T follicular helper cell (primary cell): ENCODE measurements around the gene BIN2.
A peak's percentile ranks its signal among the peaks of the same experiment; 100 is the strongest.
"Not testable (repeated sequence)": the region's sequence is repeated elsewhere in the genome, so short reads cannot be mapped to it uniquely, and the experiment has no call there.

Experiments used
- DNase-seq: peaks from one replicate; pipeline ENCODE4 v3.0.0-alpha.2; 2020; ENCODE audit warnings: low read depth

The BIN2 gene

DNA sequence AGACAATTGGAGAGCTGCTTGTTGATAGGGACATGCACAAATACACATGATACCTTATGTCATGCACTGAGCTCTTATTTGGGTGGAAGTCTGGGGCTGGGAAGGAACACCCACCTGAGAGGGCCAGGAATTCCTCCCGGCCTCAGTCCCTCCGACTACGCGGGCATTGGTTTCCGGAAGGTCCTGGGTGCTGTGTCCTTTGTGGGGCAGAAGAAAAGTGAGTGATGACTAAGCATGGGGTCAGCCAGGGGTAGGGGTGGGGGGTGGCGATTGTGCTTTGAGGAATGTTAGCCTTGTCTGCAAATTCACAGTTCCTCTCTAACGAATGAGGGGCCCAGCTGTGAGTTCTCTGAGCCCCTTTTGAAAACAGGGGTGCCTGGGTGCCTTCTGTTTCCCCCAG lies 21.7 kb upstream of the BIN2 start:
- DNase-seq, result no peak

DNA sequence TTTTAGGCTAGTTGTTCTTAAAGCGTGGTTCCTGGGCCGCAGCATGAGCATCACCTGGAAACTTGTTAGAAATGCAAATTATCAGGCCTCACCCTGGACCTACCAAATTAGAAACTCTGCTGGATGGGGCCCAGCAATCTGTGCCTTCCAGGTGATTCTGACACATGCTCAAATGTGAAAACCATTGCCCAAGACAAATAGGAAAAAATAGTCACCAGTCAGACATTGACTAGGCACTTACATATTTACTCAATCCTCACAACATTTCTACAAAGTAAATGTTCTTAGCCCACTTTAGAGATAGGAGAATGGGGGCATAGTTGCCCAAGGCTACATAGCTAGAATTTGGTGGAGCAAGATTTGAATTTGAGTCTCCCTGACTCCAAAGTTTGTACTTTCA lies 19.2 kb upstream of the BIN2 start:
- DNase-seq, result no peak

DNA sequence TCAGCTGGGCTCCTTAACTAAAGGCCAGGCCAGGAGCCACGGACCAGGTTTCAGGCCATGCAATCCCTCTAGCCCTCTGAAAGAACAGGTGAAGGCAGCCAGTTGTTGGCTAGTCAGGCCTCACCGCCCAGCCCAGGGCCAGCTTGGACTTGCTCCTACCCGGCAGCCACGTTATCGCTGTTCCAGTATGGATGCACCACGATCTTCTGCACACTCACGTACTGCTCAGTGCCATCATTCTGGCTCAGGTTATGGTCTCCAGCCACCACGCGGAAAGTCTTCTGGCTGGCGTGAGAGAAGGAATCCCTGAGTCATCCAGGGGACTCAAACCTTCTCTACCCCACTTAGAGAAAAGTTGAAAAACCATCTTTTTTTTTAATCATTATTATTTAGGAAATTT lies 18.4 kb upstream of the BIN2 start:
- no peak for DNase-seq

DNA sequence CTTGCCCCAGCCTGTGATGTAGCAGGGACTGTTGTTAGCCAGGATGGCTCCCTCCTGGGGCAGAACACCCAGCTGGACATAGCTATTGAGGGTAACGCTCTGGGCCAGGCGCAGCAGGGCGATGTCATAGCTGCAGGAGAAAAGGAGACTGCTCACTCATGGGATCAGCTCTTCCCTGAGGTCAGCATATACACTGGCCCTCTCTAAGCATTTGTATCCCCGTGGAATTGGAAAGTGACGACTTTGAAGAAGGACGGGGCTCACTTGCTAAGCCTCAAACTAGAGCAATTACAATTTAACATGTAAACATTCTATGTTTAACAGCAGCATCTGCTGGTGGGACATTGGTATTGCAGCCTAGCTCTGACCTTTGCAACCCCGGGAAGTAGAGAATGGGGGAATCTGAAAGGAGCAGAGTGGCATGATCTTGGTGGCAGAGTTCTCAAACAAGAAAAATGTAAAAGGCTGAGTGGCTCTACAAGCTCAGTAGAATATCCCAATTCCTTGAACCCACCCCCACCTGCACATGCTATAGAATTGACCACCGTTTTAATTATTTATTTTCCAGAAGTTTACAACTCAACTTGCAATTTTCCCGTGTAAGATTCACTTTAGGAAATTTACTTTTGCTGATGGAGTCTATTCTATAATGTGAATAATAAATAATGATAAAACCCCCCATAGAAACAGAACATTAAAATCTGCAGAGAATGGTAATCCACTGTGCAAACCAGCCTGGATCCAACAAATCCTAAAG lies 17.5 kb upstream of the BIN2 start:
- DNase-seq, result peak; percentile 60

- DNase-seq, result no peak
These were observed 15.8 kb upstream of the BIN2 start for GRCh38 chr12:51339750-51340149.

GRCh38 chr12:51337336-51337735 lies 13.4 kb upstream of the BIN2 start:
- DNase-seq, result not testable (repeated sequence)

DNA sequence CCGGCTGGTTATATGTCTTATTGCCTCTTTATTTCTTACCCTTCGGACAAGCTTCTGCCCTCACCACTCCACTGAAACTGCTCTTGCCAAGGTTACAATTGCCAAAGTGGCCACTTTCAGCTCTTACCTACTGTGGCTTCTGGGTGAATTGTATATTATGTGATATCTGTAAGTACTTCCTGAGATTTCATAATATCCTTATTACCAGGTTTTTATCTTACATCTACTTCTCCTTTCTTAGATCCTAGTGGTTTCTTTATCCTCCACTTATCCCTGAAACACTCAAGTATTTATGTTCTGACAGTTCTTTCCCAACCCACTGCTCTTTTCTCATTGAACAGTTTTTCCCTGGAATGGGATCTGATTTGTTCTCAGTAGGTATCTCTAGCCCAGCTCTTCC lies 12.0 kb upstream of the BIN2 start:
- DNase-seq, result no peak

DNA sequence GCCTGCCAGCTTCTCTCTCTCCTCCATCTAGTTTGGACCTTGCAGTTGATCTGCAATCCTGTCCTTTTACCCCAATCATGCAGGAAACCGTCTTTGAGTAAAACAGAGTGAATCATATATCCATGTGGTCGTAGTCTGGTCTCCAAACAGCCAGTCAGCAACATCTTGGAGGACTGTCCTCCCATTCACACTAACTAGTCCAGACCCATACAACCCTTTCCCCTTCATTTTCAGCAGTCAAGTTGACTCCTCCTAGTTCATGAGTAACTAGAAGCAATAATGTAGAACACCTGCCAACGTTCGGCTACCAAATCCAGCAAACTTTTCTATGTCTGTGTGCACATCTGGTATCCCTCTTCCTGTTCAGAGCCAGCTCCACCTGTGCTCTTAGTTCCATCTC lies 10.8 kb upstream of the BIN2 start:
- DNase-seq, result no peak

GRCh38 chr12:51333536-51333935 lies 9.6 kb upstream of the BIN2 start:
- DNase-seq, result no peak

DNA sequence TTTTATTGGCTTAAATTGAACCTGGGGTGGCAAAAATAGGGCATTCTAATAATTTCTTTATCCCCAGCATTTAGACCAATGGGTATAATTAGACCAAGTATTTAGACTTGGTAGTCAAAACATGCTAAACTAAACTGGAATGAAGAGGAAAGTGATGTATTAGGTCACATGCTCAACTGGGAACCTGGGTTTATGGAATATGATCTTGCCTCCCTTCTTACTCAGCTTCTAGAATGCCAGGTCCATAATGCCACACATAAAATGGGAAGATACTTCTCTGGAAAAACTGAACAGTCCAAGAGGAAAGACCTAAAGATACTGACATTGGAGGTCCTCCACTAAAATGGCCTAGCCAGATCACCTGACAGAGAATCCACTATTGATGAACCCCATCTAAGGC lies 6.2 kb upstream of the BIN2 start:
- DNase-seq, result no peak

DNA sequence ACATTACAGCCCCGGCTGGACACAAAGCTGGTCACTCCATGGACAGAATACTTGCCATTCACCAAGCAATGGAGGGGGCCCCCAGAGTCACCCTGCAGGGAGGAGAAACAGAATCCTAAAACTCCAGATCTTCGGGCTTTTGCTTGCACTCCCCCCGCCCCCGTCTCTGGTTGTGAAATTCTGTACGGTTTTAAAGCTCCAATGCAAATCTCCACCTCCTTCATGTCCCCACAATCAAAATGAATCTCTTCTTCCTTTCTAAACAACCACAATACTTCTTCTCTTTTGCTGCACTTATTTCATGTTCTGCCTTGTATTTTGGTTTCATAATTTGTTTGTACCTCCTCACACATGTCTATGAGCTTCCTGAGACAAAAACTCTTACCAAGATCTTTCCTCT lies 5.8 kb upstream of the BIN2 start:
- no peak for DNase-seq

- DNase-seq, result no peak
These were observed 4.6 kb upstream of the BIN2 start for GRCh38 chr12:51328587-51328986.

GRCh38 chr12:51326698-51327439 lies 2.9 kb upstream of the BIN2 start:
- no peak for DNase-seq

- no peak for DNase-seq
These were observed 979 bp upstream of the BIN2 start for GRCh38 chr12:51324953-51325352.

DNA sequence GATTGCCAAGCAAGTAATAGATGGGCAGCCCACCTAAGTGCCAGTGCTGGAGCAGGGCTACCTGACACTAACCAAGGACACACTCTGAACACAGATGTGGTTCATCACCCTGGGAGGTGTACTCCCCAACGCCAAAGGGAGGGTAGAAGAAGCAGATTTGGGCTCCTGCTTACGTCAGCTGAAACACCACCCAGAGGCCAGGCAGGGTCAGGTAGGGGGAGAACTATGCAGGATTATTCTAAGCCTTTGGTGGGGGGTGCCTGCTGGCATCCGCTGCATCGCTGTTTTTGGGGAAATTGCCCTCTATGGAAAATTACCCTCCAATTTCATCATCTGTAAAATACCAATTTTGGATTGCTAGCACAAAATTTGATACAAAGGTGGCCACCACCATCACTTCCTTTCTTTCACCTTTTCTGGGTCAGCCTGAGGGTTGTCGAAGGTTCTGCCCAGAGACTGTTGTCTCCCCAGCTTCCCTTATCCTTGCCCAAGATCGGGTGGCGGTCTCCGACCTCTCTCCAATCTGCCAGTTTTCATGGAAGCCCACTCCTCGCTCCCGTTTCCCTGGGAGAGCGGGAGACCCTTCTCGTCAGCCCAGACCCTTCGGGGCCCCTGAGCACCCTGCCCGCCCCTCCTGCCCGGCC lies 535 bp downstream of the BIN2 start:
- DNase-seq, result peak; percentile 46

- no peak for DNase-seq
These were observed 1.5 kb downstream of the BIN2 start for GRCh38 chr12:51322452-51322851.

- no peak for DNase-seq
These were observed 2.1 kb downstream of the BIN2 start for GRCh38 chr12:51321882-51322281.

GRCh38 chr12:51320695-51321320 lies 3.2 kb downstream of the BIN2 start:
- DNase-seq, result no peak

GRCh38 chr12:51320311-51320694 lies 3.7 kb downstream of the BIN2 start:
- no peak for DNase-seq

- no peak for DNase-seq
These were observed 5.0 kb downstream of the BIN2 start for GRCh38 chr12:51318846-51319599.

DNA sequence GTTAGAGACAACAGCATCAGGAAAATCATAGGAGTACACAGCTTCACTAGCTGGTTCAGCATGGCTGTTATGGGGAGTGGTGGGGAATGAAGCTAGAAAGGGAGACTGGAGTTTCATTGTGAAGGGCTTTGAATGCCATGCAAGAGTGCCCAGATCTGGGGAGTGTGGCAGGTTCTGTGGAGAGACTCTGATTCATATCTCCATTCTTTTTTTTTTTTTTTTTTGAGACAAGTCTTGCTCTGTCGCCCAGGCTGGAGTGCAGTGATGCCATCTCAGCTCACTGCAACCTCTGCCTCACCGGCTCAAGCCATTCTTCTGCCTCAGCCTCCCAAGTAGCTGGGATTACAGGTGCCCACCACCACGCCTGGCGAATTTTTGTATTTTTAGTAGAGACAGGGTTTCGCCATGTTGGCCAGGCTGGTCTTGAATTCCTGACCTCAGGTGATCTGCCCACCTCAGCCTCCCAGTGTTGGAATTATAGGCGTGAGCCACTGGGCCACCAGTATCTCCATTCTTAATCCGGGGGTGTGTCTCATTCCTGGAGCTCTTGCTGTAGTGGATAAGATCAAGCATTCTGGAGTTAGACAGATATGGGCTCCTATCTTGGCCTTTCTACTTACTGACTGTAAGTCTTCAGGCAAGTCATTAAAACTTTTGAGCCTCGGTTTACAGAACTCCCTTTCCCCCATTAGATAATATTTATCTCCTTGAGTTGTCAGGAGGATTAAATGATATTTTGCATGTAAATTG lies 5.7 kb downstream of the BIN2 start:
- DNase-seq, result not testable (repeated sequence)
